BLaER1 treated with 17β-estradiol and CSF1 and Interleukin-3, amounts not matched to agents 10 nM and 100 nM (cell line): Measurements from ENCODE around the gene CABP5.

Source experiments
- H3K27ac ChIP-seq, 11 experiments: shearing (Covaris generic); formaldehyde crosslinking; 2 replicates each; pipeline ENCODE4 v1.8.1; 2022
- H3K27me3 ChIP-seq, 11 experiments: shearing (Covaris generic); formaldehyde crosslinking; 2 replicates each; pipeline ENCODE4 v1.8.1; 2022
- H3K36me3 ChIP-seq, 11 experiments: shearing (Covaris generic); formaldehyde crosslinking; 2 replicates each; pipeline ENCODE4 v1.8.1; 2022
- H3K4me1 ChIP-seq, 10 experiments: shearing (Covaris generic); formaldehyde crosslinking; 2 replicates each; pipeline ENCODE4 v1.8.1; 2022
- H3K4me2 ChIP-seq, 11 experiments: shearing (Covaris generic); formaldehyde crosslinking; 2 replicates each; pipeline ENCODE4 v1.8.1; 2022
- H3K4me3 ChIP-seq, 10 experiments: shearing (Covaris generic); formaldehyde crosslinking; 2 replicates each; pipeline ENCODE4 v1.8.1; 2022
- H3K9ac ChIP-seq, 11 experiments: shearing (Covaris generic); formaldehyde crosslinking; 2 replicates each; pipeline ENCODE4 v1.8.1; 2022
- H3K9me3 ChIP-seq, 11 experiments: shearing (Covaris generic); formaldehyde crosslinking; replicated peaks in 1 of 11; 2 replicates each; pipeline ENCODE4 v1.8.1; 2022
- H4K20me1 ChIP-seq, 11 experiments: shearing (Covaris generic); formaldehyde crosslinking; 2 replicates each; pipeline ENCODE4 v1.8.1; 2022
- Cebpa-rat ChIP-seq, 11 experiments: shearing (Covaris generic); IDR thresholded peaks; 2 replicates each; pipeline ENCODE4 v1.8.1; 2022

Gene CABP5

DNA sequence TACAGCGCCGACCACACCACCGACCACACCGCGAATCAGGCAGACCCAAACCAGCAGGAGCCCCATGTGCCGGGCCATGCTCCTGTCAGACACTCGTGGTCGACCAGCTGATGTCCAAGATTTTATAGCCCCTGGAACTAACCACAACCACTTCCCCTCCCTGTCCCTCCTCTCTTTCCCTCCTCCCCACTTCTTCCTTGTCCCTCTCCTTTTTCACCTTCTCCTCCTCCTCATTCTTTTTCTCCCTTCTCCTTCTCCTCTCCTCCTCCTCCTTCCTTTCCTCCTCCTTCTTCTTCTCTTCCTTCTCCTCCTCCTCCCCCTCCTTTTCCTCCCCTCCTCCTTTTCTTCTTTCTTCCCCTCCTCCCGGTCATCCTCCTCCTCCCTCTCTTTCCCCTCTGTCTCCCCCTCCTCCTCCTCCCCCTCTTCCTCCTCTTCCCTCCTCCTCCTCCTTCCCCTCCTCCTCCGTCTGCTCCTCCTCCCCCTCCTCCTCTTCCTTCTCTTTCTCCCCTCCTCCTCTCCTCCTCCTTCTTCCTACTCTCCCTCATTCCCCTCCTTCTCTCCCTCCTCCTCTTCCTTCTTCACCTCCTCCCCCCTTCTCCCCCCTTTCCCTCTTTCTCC is 52.6 kb downstream of the CABP5 start:
- H3K27ac ChIP-seq, result no peak overlapping the region
- H3K36me3 ChIP-seq, result no peaks in the 10 kb centered on the region
- H3K4me2 ChIP-seq, result peak overlapping the region in 4 of 11 experiments; percentile 10 to 37 (median 32); a peak in 3 of 22 replicates
- no peaks in the 10 kb centered on the region for H3K27me3 ChIP-seq
- peaks cover 0 to 5% (median 2%) of the 10 kb centered on the region in 10 experiments; a peak in 5 of 20 replicates for H3K4me1 ChIP-seq
- H3K4me3 ChIP-seq, result no peak overlapping the region
- no peaks in the 10 kb centered on the region for H3K9me3 ChIP-seq
- no peak overlapping the region for H3K9ac ChIP-seq
- H4K20me1 ChIP-seq, result no peaks in the 10 kb centered on the region
- TF ChIP-seq Cebpa-rat (IDR thresholded peaks at IDR 0.05), result no peak
